ENCODE results near the gene ANAPC5.
"Not testable (repeated sequence)": the region's sequence is repeated elsewhere in the genome, so short reads cannot be mapped to it uniquely, and the experiment has no call there.

Gene ANAPC5

GRCh38 chr12:121365416-121366062 is 13.3 kb upstream of the ANAPC5 start:
- DNase-seq, result no peak

DNA sequence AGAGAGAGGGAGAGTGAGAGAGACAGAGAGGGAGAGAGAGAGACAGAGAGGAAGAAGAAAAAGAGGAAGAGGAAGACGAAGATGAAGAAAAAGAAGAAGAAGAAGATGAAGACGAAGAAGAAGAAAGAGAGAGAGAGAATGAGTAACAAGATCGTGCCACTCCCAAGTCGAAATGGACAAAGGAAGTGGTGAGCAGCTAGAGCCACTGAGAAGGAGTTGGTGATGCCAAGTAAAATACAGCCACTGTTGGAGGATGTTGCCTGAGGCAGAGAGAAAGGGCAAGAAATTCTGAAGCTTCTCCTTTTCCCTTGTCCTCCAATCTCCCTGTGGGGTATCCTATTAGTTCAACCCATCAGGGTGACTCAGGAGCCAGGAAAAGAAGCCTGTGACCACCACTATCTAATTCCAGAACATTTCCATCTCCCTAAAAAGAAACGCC is 12.5 kb upstream of the ANAPC5 start:
- no peak for DNase-seq

DNA sequence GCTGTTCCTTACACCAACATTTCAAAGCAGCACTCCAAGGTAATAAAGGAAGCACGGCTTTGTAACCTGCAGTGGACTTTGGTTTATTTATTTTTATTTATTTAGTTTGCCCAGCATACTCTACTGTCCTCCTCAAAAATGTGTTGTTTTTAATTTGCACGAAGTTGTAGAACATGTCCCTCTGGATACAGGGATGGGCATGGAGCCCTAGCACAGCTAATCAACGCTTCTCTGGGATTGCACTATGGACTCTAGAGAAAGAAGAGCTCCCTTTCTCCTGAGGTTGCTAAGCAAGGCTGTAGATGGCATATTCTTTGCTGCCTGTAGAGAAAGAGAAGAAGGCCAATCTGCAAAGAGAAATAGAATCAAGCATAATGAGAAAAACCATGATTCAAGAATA is 5.9 kb upstream of the ANAPC5 start:
- DNase-seq, result no peak

DNA sequence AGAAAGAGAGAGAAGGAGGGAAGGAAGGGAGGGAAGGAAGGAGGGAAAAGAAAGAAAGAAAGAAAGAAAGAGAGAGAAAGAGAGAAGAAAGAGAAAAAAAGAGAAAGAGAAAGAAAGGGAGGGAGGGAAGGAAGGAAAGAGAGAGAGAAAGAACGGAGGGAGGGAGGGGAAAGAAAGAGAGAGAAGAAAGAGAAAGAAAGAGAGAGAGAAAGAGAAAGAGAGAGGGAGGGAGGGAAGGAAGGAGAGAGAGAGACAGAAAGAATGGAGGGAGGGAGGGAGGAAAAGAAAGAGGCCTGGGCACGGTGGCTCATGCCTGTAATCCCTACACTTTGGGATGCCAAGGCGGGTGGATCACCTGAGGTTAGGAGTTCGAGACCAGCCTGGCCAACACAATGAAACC is 5.1 kb upstream of the ANAPC5 start:
- no peak for DNase-seq

DNA sequence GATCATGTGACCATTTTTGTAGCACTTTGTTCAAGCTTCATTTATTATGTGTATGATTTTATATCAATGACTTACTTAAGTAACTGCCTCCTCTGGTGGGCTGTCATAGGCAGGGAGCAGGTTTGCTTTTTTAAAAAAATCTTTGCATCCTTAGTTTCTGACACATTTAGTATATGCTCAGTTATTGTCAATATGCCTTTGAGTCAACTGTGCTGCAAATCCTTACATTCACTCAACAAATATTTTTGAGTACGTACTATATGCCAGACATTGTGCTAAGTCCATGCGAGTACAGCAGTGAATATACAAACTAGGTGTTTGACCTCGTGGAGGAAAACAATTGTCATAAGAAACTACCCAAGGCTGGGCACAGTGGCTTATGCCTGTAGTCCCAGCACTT is 4.4 kb upstream of the ANAPC5 start:
- no peak for DNase-seq

GRCh38 chr12:121355818-121356217 is 3.6 kb upstream of the ANAPC5 start:
- DNase-seq, result no peak

DNA sequence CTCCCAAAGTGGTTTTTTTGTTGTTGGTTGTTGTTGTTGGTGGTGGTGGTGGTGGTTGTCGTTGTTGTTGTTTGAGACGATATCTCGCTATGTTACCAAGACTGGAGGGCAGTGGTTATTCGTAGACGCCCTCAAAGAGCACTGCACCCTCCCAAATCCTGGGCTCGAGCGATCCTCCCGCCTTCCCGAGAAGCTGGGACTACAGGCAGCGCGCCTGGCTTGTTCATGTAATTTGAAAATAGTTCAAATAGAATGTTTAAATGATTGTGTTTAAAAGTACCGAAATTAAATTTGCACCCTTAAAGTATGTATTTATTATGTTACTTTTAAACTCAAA is 439 bp upstream of the ANAPC5 start:
- no peak for DNase-seq

DNA sequence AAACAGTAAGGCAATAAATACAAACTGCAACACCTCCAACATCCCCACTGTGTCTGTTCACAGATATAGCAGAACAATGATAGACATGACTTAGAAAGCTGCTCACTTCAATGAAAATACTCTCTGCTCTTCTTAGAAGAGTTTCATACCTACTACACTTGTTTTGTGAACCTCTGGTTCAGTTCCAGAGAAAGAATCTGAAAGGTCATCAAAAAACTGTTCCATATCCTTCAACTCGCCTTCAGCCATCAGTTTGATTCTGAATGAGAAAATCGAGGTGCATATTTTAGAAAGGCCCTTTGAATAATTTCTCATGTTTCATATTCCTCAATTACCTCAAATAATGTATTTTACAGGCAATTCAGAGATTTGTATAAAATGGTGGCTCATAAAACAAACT is 5.5 kb downstream of the ANAPC5 start:
- no peak for DNase-seq

GRCh38 chr12:121345151-121345815 is 6.9 kb downstream of the ANAPC5 start:
- no peak for DNase-seq

- DNase-seq, result no peak
These were observed 7.7 kb downstream of the ANAPC5 start for GRCh38 chr12:121344506-121344905.

DNA sequence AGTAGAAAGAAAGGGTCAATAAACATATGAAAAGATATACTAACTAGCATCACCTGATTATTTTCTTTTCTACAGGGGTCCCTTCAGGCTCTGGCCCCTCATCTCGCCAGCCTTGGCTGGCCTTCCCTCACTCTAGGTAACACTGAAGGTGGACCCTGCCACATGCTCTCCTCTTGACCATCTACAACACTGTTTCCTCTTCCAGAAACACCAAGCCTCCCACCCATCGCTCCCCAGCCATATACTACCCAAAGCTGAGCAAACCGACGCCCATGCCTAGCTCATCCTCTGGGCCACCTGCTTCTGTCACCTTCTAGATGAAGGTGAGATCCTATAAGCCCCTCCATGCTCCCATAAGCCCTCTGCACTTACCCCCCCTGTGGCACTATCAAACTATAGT is 14.8 kb downstream of the ANAPC5 start:
- DNase-seq, result no peak

- peak; percentile 16 for DNase-seq
These were observed 17.5 kb downstream of the ANAPC5 start for GRCh38 chr12:121334513-121335343.

DNA sequence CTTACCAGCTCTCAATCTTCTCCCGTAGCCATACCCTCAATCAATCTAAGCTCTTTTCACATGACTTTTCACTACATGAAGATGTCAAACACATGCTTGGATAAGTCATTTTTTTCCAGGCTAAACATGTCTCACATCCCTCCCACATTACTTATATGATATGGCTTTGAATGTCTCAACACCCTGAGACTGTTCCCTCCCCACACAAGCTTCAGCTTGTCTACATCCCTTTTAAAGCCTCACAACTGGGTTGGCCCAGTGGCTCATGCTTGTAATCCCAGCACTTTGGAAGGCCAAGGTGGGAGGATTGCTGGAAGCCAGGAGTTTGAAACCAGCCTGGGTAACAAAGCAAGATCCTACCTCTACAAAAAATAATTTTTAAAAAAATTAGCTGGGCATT is 18.5 kb downstream of the ANAPC5 start:
- no peak for DNase-seq

DNA sequence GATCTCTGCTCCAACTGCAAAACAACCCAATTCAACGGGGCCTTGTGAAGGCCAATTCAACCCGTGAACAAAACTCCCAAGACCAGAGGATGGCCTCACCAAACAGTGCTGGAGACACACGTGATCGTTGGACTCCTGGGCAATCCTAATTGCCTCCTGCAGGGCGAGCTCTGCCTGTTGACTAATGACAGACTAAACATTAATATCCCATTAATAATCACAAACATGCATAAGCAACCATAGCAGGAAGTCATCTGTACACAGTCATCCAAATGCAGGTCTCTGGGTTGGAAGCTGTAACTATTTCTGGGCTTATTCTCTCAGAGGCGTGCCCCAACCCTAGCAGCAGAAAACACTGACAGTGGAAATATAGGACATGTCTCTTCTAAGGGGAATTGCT is 21.0 kb downstream of the ANAPC5 start:
- no peak for DNase-seq

DNA sequence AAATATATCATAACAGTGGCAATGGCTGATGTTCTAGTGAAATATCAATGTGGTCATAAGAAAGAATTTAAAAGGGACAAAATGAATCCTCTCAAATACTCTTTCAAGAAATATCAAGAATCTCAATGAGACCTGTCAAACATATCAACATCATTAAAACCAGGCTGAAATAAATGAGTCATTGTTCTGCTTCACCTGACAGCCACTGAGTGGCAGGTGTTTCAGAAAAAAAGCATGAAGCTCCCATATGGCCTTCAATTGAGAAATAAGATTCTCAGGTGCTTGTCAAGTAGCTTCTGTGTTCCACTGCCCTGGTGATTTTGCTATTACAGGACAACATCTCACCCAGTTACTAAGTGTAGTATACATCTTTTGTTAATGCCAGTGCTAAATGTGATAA is 21.5 kb downstream of the ANAPC5 start:
- DNase-seq, result no peak

DNA sequence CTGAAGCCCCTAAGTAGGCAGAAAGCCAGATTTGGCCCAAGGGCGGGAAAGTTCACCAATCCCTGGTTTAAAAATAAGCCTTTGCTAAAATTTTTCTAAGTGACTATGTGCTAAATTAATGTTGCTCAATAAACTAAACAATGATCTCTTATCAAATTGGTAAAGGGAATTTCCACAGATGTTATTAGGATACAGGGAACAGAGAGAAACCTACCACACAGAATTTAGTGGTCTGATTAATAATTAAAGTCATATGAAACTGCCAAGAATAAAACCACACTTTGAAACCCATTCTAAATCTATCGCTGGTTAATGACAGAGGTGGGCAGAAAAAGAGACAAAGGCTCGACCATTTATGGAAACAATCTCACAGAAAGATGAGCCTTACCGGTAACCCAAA is 22.0 kb downstream of the ANAPC5 start:
- no peak for DNase-seq

- DNase-seq, result no peak
These were observed 23.6 kb downstream of the ANAPC5 start for GRCh38 chr12:121328620-121329019.

DNA sequence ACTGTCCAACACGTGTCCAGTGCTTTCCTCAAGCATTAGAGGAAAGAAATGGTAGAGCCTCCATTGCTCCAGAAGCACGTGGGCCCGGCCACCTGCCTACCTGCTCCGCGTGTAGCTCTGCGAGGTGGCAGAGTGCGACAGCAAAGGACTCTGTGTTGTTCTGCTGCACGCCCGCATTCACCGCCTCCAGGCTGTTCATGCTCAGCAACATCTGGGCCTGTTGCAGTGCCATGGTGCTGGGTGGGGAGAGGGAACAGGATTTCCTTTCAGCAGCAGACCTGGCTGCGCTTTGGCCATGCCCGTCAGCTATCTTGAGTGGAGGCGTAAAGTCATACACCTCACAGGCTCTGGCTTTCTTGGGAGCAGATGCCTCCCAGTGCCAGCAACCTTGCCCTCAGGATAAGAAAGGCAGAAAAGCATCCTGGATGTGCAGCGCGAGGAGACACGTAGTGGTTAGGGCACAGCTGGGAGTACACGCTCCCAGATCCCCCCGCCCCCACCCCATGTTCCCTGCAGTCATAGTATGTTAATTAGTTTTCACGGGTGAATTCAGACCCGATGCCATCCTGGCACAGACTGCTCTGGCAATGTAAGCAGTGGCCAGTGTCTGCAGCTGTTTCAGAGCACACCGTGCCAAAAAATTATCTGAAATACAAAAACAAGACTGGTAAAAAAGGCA is 25.1 kb downstream of the ANAPC5 start:
- no peak for DNase-seq

DNA sequence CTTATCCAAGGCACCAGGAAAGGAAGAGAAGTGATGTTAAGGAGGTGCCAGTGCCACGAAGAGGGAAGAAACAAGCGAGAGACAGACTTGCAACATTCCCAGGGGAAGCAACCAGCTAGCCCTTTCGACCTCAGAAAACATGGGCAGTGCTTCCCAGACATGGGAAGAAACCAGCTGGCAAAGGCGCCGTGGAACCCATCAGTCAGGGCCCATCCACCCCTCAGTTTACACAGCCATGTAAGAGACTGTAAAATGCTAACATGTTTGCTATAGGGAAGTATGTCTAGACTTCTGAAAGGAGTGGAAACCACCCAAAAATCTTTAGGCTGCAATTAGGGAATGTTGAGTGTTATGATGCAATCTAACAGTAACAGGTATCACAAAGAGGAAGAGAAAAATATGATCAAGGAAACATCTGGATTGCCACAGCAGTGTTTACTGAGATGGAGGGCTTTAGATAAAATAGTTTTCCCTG is 26.3 kb downstream of the ANAPC5 start:
- DNase-seq, result no peak

DNA sequence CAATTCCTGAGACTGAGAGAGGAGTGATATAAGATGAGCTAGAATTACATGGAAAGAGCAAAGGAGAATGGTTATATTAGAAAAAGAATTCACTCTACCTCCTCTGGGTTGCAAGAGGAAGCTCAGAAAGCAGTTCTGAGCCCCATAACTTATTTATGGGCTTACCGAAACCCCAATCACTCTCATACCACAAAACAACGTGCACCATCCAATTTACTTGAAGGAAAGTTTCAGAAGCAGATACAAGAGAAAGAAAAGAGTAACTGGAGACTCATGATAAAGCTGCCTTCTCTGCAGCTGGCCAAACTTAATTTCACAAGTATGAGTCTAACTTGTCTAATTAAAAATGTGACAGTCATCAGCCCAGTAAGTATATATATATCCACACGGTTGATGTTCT is 28.3 kb downstream of the ANAPC5 start:
- no peak for DNase-seq

DNA sequence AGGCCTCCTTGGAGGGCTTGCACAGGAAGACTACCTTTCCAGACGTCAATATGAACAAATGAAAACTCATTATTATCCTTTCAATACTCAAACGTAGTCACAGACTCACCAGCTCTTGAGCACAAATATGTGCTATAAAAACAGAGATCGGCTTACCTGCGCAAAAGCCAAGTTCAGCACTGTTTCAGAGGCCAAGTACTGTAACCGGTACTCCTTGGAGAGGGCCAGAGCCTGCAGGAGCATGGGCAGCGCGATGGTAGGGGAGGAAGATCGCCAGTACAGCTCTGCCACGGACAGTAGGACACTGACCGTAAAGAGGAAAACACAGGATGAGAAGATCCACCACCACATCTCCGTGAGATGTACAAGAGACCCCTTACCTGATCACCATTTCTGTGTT is 34.1 kb downstream of the ANAPC5 start:
- DNase-seq, result no peak

DNA sequence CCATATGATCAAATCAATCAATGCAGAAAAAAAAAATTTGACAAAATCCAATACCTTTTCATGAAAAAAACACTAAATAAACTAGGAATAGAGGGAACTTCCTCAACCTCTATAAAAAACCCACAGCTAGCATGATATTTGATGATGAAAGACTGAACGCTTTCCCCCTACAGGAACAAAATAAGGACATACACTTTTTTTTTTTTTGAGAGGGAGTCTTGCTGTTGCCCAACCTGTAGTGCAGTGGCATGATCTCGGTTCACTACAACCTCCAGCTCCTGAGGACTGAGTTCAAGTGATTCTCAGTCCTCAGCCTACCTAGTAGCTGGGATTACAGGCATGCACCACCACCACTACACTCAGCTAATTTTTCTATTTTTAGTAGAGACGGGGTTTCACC is 37.8 kb downstream of the ANAPC5 start:
- DNase-seq, result no peak

DNA sequence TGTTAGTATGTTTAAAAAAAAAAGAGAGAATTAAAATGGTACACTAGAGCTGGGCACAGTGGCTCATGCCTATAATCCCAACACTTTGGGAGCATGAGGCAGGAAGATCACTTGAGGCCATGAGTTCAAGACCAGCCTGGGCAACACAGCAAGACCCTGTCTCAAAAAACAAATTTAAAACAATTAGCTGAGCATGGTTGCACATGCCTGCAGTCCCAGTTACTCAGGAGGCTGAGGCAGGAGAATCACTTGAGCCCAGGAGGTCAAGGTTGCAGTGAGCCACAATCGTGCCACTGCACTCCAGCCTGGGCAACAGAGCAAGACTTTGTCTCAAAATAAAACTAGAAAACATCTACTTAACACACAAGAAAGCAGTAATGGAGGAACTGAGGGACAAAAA is 42.0 kb downstream of the ANAPC5 start:
- not testable (repeated sequence) for DNase-seq

- not testable (repeated sequence) for DNase-seq
These were observed 44.8 kb downstream of the ANAPC5 start for GRCh38 chr12:121307397-121307796.
